ENCODE measurements around the gene ZNF396.

- no peak for TF ChIP-seq CTCF (IDR thresholded peaks at IDR 0.05)
- TF ChIP-seq POLR2A (IDR thresholded peaks at IDR 0.05) = no peak
- TF ChIP-seq POLR2AphosphoS5 (IDR thresholded peaks at IDR 0.05; ENCODE audit: insufficient read depth in 1 of 2, low read depth in 1 of 2) = no peak
Measured at GRCh38 chr18:35324926-35325655, 52.0 kb downstream of the ZNF396 start.
